HL-60 (cell line): ENCODE results near the gene MRPL46.

ENCODE experiments used
- DNase-seq, 2 experiments: peaks; one replicate each; pipeline ENCODE4 v3.0.0-alpha.2; 2010 to 2020; ENCODE audit warnings: low read depth in 1 of 2, low spot score in 1 of 2
- H3K27ac ChIP-seq: fragments of 250-450 bp; sonication (Bioruptor Pico); replicated peaks from 2 replicates; pipeline ENCODE4 v1.5.1; 2020; ENCODE audit warnings: mild to moderate bottlenecking, moderate library complexity
- H3K27me3 ChIP-seq: fragments of 250-450 bp; sonication (Bioruptor Pico); 2 replicates; pipeline ENCODE4 v1.5.1; 2021; ENCODE audit warnings: mild to moderate bottlenecking, moderate library complexity; ENCODE audit not compliant: insufficient read depth, poor library complexity, severe bottlenecking
- H3K4me3 ChIP-seq: replicated peaks from 2 replicates; pipeline ENCODE4 v1.5.1; 2011; ENCODE audit warnings: mild to moderate bottlenecking, control low read depth, low read length; ENCODE audit not compliant: insufficient read depth
- CTCF ChIP-seq: IDR thresholded peaks from one replicate; pipeline ENCODE4 v1.5.1; 2011; ENCODE audit warnings: low read length, control low read depth, inconsistent platforms; ENCODE audit not compliant: insufficient read depth
- GABPA ChIP-seq: IDR thresholded peaks from 2 replicates; pipeline ENCODE4 v1.6.1; 2012; ENCODE audit warnings: low read depth
- POLR2AphosphoS5 ChIP-seq: IDR thresholded peaks from 2 replicates; pipeline ENCODE4 v1.6.1; 2012; ENCODE audit warnings: low read depth
- REST ChIP-seq: IDR thresholded peaks from 2 replicates; pipeline ENCODE4 v1.6.1; 2012; ENCODE audit warnings: low read depth; ENCODE audit not compliant: insufficient replicate concordance
- SPI1 ChIP-seq: IDR thresholded peaks from 2 replicates; pipeline ENCODE4 v1.6.1; 2012; ENCODE audit warnings: low read depth, mild to moderate bottlenecking, borderline replicate concordance

The MRPL46 gene

GRCh38 chr15:88493844-88494243, 26.7 kb upstream of the MRPL46 start:
- no peak overlapping the region for H3K27ac ChIP-seq
- TF ChIP-seq GABPA (no peak), SPI1 (no peak), POLR2AphosphoS5 (no peak), CTCF (no peak), REST (no peak)
- H3K27me3 ChIP-seq, result no peaks in the 10 kb centered on the region
- DNase-seq, result no peak
- H3K4me3 ChIP-seq, result no peak overlapping the region

- TF ChIP-seq REST, result no peak
- no peak for TF ChIP-seq POLR2AphosphoS5
- Histone ChIP-seq H3K27ac (no peak overlapping the region), H3K27me3 (no peaks in the 10 kb centered on the region), H3K4me3 (no peak overlapping the region)
- DNase-seq, result no peak
Measured at GRCh38 chr15:88491158-88491557, 24.0 kb upstream of the MRPL46 start.

- DNase-seq, result no peak
- Histone ChIP-seq H3K27me3 (no peaks in the 10 kb centered on the region), H3K4me3 (no peak overlapping the region), H3K27ac (no peak overlapping the region)
- no peak for TF ChIP-seq CTCF
- no peak for TF ChIP-seq POLR2AphosphoS5
- no peak for TF ChIP-seq GABPA
- no peak for TF ChIP-seq REST
- TF ChIP-seq SPI1, result no peak
Measured at GRCh38 chr15:88490036-88490435, 22.8 kb upstream of the MRPL46 start.

- DNase-seq, result no peak
- no peak overlapping the region for H3K4me3 ChIP-seq
- TF ChIP-seq CTCF, result no peak
- peak; percentile 78 for TF ChIP-seq REST
- no peak for TF ChIP-seq GABPA
- H3K27ac ChIP-seq, result no peak overlapping the region
- H3K27me3 ChIP-seq, result no peaks in the 10 kb centered on the region
Measured at GRCh38 chr15:88489321-88489720, 22.1 kb upstream of the MRPL46 start.
